K562 (cell line): Measurements from ENCODE around the gene UBE2E2.

Source experiments
- ARNT ChIP-seq, 2 experiments: fragments of 450-650 bp; IDR thresholded peaks; 2 replicates each; pipeline ENCODE4 v1.6.1; 2016; ENCODE audit warnings: mild to moderate bottlenecking in 1 of 2
- BCOR ChIP-seq: fragments of 450-650 bp; IDR thresholded peaks from 2 replicates; pipeline ENCODE4 v1.6.1; 2016
- CTCF ChIP-seq, 3 experiments: IDR thresholded peaks in 2 of 3; conservative IDR thresholded peaks in 1 of 3; 2 replicates each; pipeline ENCODE4 v1.5.1; 2011 to 2012; ENCODE audit warnings: low read length in 3 of 3, mild to moderate bottlenecking in 3 of 3, control low read depth in 2 of 3, improper control_type of control experiment in 1 of 3, inconsistent platforms in 1 of 3, low read depth in 1 of 3, mixed read lengths in 1 of 3, moderate library complexity in 1 of 3; ENCODE audit not compliant: insufficient read depth in 2 of 3
- ELF4 ChIP-seq: fragments of 450-650 bp; formaldehyde crosslinking; IDR thresholded peaks from 2 replicates; pipeline ENCODE4 v1.4.0; 2022; ENCODE audit warnings: missing genetic modification characterization
- NRF1 ChIP-seq, 2 experiments: fragments of 450-650 bp; IDR thresholded peaks in 1 of 2; conservative IDR thresholded peaks in 1 of 2; 2 replicates each; pipeline ENCODE4 v1.6.1; 2014; ENCODE audit warnings: mild to moderate bottlenecking in 2 of 2
- RBM22 ChIP-seq: fragments of 200-400 bp; formaldehyde crosslinking; IDR thresholded peaks from 2 replicates; pipeline ENCODE4 v1.6.1; 2018; ENCODE audit warnings: low read length, low read depth; ENCODE audit not compliant: poor library complexity, severe bottlenecking
- SETDB1 ChIP-seq: IDR thresholded peaks from one replicate; pipeline ENCODE4 v1.6.1; 2012; ENCODE audit warnings: low read length, control low read depth, inconsistent platforms
- SMC3 ChIP-seq: conservative IDR thresholded peaks from 2 replicates; pipeline ENCODE4 v1.6.1; 2011; ENCODE audit warnings: low read depth, low read length, improper control_type of control experiment; ENCODE audit not compliant: insufficient read depth

GRCh38 chr3:23490459-23490858 is 287.3 kb downstream of the UBE2E2 start:
- no peak for TF ChIP-seq NRF1 (conservative IDR thresholded peaks at IDR 0.05 in 1 of 2, IDR thresholded peaks at IDR 0.05 in 1 of 2)
- TF ChIP-seq ARNT (IDR thresholded peaks at IDR 0.05) = no peak
- TF ChIP-seq CTCF (IDR thresholded peaks at IDR 0.05 in 2 of 3, conservative IDR thresholded peaks at IDR 0.05 in 1 of 3; ENCODE audit: insufficient read depth in 2 of 3, low read depth in 1 of 3, low read length in 3 of 3) = no peak
- TF ChIP-seq SETDB1 = no peak
- no peak for TF ChIP-seq RBM22
- TF ChIP-seq BCOR = no peak
- no peak for TF ChIP-seq ELF4 (CRISPR knock-in tag)
- no peak for TF ChIP-seq SMC3
